GM12872 (cell line): Measurements from ENCODE around the gene RIC1.

ENCODE experiments used
- TF ChIP-seq, protein P1 (sequence below): IDR thresholded peaks from 3 replicates; pipeline ENCODE4 v1.5.1; 2011; ENCODE audit warnings: low read depth, mild to moderate bottlenecking, low read length, moderate library complexity; ENCODE audit not compliant: insufficient read depth

Gene RIC1

DNA sequence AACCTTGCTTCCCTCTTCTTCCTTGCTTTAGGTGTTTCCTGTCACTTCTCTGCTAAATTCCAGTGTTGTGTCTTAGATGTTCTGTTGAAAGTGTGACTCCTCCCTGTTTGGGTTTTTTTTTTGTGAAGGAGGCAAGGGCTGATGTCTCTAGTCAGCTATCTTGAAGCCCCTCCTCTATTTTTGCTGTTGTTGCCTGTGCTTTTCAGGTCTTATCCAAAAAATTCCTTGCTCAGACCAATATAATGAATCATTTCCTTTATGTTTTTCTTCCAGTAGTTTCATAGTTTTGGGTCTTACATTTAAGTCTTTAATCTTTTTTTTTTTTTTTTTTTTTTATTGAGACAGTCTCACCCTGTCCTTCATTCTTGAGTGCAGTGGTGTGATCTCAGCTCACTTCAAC, 22.3 kb downstream of the RIC1 start:
- TF ChIP-seq, protein P1, sequence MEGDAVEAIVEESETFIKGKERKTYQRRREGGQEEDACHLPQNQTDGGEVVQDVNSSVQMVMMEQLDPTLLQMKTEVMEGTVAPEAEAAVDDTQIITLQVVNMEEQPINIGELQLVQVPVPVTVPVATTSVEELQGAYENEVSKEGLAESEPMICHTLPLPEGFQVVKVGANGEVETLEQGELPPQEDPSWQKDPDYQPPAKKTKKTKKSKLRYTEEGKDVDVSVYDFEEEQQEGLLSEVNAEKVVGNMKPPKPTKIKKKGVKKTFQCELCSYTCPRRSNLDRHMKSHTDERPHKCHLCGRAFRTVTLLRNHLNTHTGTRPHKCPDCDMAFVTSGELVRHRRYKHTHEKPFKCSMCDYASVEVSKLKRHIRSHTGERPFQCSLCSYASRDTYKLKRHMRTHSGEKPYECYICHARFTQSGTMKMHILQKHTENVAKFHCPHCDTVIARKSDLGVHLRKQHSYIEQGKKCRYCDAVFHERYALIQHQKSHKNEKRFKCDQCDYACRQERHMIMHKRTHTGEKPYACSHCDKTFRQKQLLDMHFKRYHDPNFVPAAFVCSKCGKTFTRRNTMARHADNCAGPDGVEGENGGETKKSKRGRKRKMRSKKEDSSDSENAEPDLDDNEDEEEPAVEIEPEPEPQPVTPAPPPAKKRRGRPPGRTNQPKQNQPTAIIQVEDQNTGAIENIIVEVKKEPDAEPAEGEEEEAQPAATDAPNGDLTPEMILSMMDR: no peak

DNA sequence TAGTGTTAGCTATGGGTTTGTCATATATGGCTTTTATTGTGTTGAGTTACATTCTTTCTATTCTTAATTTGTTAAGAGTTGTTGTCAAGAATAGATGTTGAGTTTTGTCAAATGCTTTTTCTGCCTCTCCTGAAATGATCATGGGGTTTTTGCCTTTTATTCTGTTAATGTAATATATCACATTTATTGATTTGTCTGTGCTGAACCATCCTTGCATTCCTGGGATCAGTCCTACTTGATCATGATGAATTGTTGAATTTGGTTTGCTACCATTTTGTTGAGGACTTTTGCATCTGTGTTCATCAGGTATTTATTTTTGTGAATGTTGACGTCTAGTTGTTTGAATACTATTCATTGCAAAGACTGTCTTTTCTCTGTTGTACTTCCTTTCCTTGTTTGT, 23.9 kb downstream of the RIC1 start:
- TF ChIP-seq, protein P1: no peak

DNA sequence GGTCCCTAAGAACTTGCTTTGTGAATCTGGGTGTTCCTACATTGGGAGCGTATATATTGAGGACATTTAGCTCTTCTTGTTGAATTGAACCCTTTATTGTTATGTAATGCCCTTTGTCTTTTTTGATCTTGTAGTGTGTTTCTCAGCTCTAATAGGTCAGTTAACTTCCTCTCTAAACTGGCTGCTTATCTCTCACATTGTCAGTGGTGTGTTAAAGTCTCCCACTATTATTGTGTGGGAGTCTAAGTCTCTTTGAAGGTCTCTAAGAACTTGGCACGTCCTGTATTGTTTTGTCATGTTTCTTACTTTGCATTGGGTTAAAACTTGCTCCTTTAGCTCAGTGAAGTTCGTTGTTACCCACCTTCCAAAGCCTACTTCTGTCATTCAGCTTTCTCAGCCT, 36.2 kb downstream of the RIC1 start:
- TF ChIP-seq, protein P1: no peak

DNA sequence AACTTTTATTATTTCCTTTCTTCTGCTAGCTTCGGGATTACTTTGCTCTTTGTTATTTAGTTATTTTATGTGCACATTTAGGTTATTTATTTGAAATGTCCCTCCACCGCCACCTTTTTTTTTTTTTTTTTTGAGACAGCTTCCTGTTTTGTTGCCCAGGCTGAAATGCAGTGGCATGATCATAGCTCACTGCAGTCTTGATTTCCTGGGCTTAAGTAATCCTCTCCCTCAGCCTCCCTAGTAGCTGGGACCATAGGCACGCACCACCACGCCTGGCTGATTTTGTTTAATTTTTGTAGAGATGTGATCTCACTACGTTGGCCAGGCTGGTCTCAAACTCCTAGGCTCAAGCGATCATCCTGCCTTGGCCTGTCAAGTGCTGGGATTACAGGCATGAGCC, 38.5 kb downstream of the RIC1 start:
- TF ChIP-seq, protein P1: no peak

DNA sequence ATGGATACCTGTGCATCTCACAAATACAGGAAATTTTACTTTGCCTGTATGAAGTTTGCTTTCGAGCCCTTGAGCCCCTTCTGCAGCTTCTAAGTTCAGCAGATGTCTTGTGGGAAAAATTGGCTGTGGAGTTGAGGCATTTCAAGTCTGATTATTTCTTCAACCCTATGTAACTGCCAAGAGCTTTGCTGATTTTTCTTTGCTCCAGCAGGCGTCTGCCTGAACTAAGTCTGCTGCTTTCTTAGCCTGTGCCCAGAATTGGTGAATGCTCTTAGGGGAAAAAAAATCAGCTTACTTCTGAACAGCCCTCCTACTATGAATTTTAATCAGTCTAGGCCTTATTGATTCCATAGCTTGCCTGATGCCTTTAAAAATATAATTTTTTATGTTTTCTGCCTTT, 41.2 kb downstream of the RIC1 start:
- TF ChIP-seq, protein P1: no peak

DNA sequence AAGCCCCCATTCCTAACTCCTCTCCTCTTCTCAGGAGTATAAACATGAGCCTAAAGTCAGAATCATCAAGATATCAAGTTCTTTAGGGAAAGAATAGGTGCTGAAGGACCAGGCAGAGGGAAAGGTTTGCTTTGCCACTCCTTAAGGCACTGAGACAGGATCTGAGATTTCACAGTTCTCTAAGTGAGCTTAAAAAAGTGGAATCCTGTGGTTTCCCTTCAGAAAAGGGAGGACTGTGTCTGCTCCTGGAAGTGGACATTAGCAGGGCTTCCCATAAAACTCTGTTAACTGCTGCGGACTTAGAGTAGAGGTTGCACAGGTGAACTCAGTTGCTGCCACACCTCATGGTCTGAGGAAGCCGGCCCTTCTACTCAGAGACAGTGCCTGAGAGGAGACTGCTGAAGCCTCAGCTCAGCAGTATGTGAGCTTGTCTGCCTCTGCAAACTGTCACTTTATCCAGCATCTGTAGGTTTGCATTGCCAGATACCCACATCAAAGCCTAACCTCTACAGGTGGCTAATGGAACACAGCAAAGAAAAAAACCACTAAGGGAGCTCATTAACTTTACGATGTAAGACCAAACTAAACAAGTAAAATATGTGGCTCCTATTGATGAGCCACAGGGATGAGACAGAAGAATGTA, 42.9 kb downstream of the RIC1 start:
- TF ChIP-seq, protein P1: no peak

DNA sequence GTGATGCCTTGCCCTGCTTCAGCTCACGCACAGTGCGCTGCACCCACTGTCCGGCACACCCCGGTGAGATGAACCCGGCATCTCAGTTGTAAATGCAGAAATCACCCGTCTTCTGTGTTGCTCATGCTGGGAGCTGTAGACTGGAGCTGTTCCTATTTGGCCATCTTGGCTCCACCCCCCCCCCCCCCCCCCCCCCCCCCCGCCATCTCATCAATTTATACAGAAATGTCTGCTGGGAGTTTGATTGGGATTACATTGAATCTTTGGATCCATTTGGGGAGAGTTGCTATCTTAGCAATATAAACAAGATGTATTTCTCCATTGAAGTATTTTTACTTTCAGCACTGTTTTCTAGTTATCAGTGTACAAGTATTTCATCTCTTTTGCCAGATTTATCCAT, 55.2 kb downstream of the RIC1 start:
- TF ChIP-seq, protein P1: no peak
